NT2/D1 (cell line): ENCODE measurements around the gene CUL9.

Experiments used
- SUZ12 ChIP-seq: IDR thresholded peaks from 2 replicates; pipeline ENCODE4 v1.6.1; 2011; ENCODE audit not compliant: insufficient read length, insufficient read depth; ENCODE audit errors: extremely low read depth
- YY1 ChIP-seq: IDR thresholded peaks from 2 replicates; pipeline ENCODE4 v1.6.1; 2011; ENCODE audit not compliant: insufficient read length, insufficient read depth
- ZNF274 ChIP-seq: IDR thresholded peaks from 2 replicates; pipeline ENCODE4 v1.6.1; 2011; ENCODE audit warnings: mild to moderate bottlenecking, low read depth, low read length

DNA sequence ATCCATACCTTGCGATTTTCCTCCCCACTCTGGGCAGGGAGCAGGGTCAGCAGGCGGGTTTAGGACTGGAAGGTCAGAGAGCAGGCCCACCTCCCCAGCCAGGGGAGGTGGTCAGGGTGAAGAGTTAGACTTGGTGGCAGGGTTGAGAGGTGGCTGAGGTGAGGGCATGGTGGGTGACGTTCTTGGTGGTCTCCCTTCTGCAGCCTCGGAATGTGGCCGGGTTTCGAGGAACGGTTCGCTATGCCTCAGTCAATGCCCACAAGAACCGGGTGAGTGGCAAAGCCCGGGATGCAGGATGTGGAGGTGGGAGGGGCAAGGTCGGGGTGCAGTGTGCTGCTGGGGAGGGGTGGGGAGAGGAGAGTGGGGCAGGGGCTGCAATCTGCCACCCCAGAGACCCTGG lies 72.8 kb downstream of the CUL9 start:
- no peak for TF ChIP-seq YY1
- TF ChIP-seq ZNF274, result no peak
- TF ChIP-seq SUZ12, result no peak
